AG20443 (cell line): ENCODE measurements around the gene NFASC.
A peak's percentile ranks its signal among the peaks of the same experiment; 100 is the strongest.

Experiments
- DNase-seq: peaks from one replicate; pipeline ENCODE4 v3.0.0; 2012; ENCODE audit warnings: low spot score, mixed read lengths

NFASC gene

GRCh38 chr1:204870160-204870912, at the start of gene NFASC:
Gene NFASC (plus strand): TSS chr1:204870862. CDS start chr1:204944316, 73,454 bp downstream.
- DNase-seq = no peak

- no peak for DNase-seq
Measured at GRCh38 chr1:204821476-204821875, 49.2 kb upstream of the NFASC start.

GRCh38 chr1:204821924-204822323, 48.7 kb upstream of the NFASC start:
- DNase-seq = no peak

GRCh38 chr1:204826970-204827369, 43.7 kb upstream of the NFASC start:
- no peak for DNase-seq

GRCh38 chr1:204828352-204828850, 42.3 kb upstream of the NFASC start:
- DNase-seq = peak; percentile 98

GRCh38 chr1:204829133-204829825, 41.4 kb upstream of the NFASC start:
- no peak for DNase-seq

GRCh38 chr1:204830747-204831146, 39.9 kb upstream of the NFASC start:
- DNase-seq = no peak

GRCh38 chr1:204831186-204831585, 39.5 kb upstream of the NFASC start:
- no peak for DNase-seq

- DNase-seq = no peak
Measured at GRCh38 chr1:204834336-204834735, 36.3 kb upstream of the NFASC start.

GRCh38 chr1:204834752-204835151, 35.9 kb upstream of the NFASC start:
- no peak for DNase-seq

- DNase-seq = no peak
Measured at GRCh38 chr1:204835737-204836136, 34.9 kb upstream of the NFASC start.

GRCh38 chr1:204836856-204837255, 33.8 kb upstream of the NFASC start:
- DNase-seq = no peak

- peak; percentile 80 for DNase-seq
Measured at GRCh38 chr1:204837440-204838084, 33.1 kb upstream of the NFASC start.

GRCh38 chr1:204841316-204841715, 29.3 kb upstream of the NFASC start:
- DNase-seq = no peak

- no peak for DNase-seq
Measured at GRCh38 chr1:204841798-204842197, 28.9 kb upstream of the NFASC start.

GRCh38 chr1:204842369-204842768, 28.3 kb upstream of the NFASC start:
- no peak for DNase-seq

- no peak for DNase-seq
Measured at GRCh38 chr1:204842892-204843291, 27.8 kb upstream of the NFASC start.

GRCh38 chr1:204846546-204846945, 24.1 kb upstream of the NFASC start:
- no peak for DNase-seq

GRCh38 chr1:204848579-204848978, 22.1 kb upstream of the NFASC start:
- no peak for DNase-seq

GRCh38 chr1:204852854-204853253, 17.8 kb upstream of the NFASC start:
- DNase-seq = no peak

GRCh38 chr1:204853436-204853835, 17.2 kb upstream of the NFASC start:
- DNase-seq = no peak

GRCh38 chr1:204854286-204854685, 16.4 kb upstream of the NFASC start:
- no peak for DNase-seq

GRCh38 chr1:204858363-204858821, 12.3 kb upstream of the NFASC start:
- peak; percentile 53 for DNase-seq
